ENCODE data around the gene TMEM132C.

TMEM132C gene

DNA sequence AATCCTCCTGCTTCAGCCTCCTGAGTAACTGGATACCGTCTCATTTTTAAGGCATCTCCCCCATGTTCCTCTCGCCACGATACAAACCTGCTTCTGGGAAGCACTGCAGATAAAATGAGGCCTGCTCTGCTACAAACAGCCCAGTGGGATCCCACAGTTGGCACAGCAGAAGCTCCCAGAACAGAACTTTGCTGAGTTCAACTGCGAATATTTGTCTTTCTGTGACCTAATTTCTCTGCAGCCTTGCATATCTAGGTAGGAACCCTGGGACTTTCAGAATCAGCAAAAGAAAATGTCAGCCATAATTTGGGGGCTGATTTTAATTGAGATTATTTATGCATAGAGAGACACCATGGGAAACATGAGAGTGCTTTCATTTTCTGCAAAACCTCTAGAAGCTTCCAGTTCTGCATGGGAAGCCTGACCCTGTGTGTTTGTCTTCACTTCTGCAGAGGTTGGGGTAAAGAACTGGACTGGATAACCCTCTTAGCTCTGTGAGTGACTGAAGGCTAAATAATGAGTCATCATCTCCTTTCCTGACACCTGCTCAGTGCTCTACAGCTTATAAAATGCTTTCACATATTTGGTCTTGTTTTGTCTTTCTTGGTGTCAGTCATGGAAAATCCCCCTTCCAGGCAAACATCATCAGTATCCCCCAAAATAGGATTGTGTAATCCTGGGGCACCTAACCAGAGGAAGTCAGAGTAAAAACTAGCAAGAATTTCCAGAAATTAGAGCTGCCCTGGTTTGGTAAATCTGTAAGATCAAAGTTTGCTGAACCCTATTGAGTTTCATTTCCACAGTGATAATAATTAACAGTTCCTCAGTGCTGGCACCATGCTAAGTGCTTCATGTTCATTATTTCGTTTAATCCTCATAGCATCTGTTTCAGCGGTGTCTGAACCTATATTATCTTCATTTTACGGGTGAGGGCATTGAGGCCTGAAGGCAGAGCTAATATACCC lies 371.0 kb downstream of the TMEM132C start:
- TF ChIP-seq TAF1 (IDR thresholded peaks at IDR 0.05; ENCODE audit: borderline replicate concordance, insufficient read depth, low read length), result no peak
- TF ChIP-seq, protein P1, sequence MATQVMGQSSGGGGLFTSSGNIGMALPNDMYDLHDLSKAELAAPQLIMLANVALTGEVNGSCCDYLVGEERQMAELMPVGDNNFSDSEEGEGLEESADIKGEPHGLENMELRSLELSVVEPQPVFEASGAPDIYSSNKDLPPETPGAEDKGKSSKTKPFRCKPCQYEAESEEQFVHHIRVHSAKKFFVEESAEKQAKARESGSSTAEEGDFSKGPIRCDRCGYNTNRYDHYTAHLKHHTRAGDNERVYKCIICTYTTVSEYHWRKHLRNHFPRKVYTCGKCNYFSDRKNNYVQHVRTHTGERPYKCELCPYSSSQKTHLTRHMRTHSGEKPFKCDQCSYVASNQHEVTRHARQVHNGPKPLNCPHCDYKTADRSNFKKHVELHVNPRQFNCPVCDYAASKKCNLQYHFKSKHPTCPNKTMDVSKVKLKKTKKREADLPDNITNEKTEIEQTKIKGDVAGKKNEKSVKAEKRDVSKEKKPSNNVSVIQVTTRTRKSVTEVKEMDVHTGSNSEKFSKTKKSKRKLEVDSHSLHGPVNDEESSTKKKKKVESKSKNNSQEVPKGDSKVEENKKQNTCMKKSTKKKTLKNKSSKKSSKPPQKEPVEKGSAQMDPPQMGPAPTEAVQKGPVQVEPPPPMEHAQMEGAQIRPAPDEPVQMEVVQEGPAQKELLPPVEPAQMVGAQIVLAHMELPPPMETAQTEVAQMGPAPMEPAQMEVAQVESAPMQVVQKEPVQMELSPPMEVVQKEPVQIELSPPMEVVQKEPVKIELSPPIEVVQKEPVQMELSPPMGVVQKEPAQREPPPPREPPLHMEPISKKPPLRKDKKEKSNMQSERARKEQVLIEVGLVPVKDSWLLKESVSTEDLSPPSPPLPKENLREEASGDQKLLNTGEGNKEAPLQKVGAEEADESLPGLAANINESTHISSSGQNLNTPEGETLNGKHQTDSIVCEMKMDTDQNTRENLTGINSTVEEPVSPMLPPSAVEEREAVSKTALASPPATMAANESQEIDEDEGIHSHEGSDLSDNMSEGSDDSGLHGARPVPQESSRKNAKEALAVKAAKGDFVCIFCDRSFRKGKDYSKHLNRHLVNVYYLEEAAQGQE (IDR thresholded peaks at IDR 0.05; ENCODE audit: insufficient read depth in 1 of 2, low read depth in 2 of 2, low read length in 2 of 2), result no peak

DNA sequence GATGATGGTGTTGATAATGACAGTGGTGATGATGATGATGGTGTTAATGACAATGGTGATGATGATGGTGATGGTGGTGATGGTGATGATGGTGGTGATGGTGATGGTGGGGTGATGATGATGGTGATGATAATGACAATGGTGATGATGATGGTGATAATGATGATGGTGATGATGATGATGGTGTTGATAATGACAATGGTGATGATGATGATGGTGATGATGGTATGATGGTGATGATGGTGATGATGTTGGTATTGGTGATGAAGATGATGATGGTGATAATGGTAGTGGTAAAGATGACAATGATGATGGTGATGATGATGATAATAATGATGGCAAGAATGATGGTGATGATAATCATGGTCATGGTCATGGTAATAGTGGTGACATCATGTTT lies 372.1 kb downstream of the TMEM132C start:
- TF ChIP-seq, protein P1 (IDR thresholded peaks at IDR 0.05; ENCODE audit: insufficient read depth in 1 of 2, low read depth in 2 of 2, low read length in 2 of 2), result no peak
- TF ChIP-seq FOXP2 (optimal IDR thresholded peaks at IDR 0.05; ENCODE audit: borderline replicate concordance, extremely low read depth, extremely low read length, insufficient read depth), result no peak
- no peak for TF ChIP-seq TAF1 (IDR thresholded peaks at IDR 0.05; ENCODE audit: borderline replicate concordance, insufficient read depth, low read length)
- no peak for TF ChIP-seq POLR2AphosphoS5 (IDR thresholded peaks at IDR 0.05; ENCODE audit: low read depth, low read length)
- no peak for TF ChIP-seq SIN3A (IDR thresholded peaks at IDR 0.05; ENCODE audit: borderline replicate concordance, insufficient read depth, low read length)

DNA sequence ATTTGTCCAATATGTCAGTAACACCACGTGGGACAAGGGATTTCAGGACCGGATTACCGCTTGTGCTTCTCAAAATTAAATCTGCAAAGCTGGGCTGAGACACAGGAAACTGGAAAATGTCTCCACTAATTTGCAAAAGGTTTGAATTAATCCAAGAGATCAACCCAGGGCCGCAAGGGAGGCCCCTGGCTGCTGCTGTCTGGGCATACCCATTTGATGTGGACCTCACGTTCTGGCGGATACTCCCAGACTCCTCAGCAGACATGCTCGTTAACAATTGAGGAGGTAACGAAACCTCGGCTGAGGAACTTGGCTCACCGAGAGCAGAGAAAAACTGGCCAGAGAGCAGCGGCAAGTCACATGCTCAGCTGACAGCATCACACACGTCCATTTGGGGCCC lies 376.2 kb downstream of the TMEM132C start:
- TF ChIP-seq, protein P1 (IDR thresholded peaks at IDR 0.05; ENCODE audit: insufficient read depth in 1 of 2, low read depth in 2 of 2, low read length in 2 of 2), result no peak
- TF ChIP-seq TAF1 (IDR thresholded peaks at IDR 0.05; ENCODE audit: borderline replicate concordance, insufficient read depth, low read length) (no peak), POLR2AphosphoS5 (IDR thresholded peaks at IDR 0.05; ENCODE audit: low read depth, low read length) (no peak), FOXP2 (optimal IDR thresholded peaks at IDR 0.05; ENCODE audit: borderline replicate concordance, extremely low read depth, extremely low read length, insufficient read depth) (no peak), SIN3A (IDR thresholded peaks at IDR 0.05; ENCODE audit: borderline replicate concordance, insufficient read depth, low read length) (no peak)

DNA sequence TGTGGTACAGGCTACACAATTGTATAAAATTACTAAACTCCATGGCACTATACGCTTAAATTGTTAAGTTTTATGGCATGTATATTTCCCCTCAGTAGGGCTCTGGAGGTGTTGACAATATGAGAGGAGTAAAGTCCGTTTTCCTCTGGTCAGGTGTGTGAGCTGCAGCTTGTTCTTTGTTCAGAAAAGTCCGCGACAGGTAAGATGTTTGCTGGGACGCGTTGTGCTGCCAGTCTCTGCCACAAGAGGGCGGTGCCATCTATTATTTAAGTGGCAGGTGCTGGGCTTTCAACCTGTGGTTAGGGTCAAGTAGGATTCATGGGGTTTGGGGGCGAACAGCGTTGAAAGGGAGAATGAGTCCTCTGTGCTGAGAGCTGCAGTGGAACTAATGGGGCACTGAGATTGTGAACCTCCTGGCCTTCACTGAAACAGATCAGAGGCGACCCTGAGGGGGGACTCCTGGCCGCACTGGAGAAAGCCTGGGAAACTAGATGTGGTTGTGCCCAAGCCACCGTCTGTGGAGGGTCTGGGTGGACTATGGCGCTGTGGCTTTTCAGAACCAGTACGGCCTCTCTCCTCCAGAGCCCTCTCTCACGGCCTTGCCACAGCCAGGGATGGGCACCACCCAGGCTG lies 377.8 kb downstream of the TMEM132C start:
- TF ChIP-seq SIN3A (IDR thresholded peaks at IDR 0.05; ENCODE audit: borderline replicate concordance, insufficient read depth, low read length) (no peak), POLR2AphosphoS5 (IDR thresholded peaks at IDR 0.05; ENCODE audit: low read depth, low read length) (no peak), TAF1 (IDR thresholded peaks at IDR 0.05; ENCODE audit: borderline replicate concordance, insufficient read depth, low read length) (no peak), FOXP2 (optimal IDR thresholded peaks at IDR 0.05; ENCODE audit: borderline replicate concordance, extremely low read depth, extremely low read length, insufficient read depth) (no peak)
- TF ChIP-seq, protein P1 (IDR thresholded peaks at IDR 0.05; ENCODE audit: insufficient read depth in 1 of 2, low read depth in 2 of 2, low read length in 2 of 2), result no peak
